ENCODE results near the gene OR5M3.

Gene OR5M3

DNA sequence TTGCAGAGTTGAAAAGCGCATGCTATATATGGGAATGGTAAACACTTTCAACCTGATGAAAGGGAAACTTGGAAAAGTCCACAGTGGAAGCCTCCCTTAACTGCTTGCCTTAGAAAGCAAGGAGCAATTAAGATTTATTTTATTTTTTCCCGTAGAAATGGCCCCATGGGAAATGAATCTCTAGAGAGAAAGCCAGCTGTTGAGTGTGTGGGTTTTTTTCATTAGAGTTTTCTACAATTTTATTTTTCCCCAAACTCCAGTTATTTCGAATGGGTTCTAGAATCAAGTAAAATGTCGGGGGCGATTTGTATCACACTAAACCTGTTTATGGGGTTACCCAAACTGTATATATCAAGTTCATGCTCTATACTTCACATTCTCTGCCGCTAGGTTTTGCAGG lies at the start of gene OR5M3:
TSS of gene OR5M3 (minus strand) at position 101 of the 400 bp plus-strand sequence. CDS start 2,855 bp downstream, outside the sequence.
- no peak for DNase-seq

DNA sequence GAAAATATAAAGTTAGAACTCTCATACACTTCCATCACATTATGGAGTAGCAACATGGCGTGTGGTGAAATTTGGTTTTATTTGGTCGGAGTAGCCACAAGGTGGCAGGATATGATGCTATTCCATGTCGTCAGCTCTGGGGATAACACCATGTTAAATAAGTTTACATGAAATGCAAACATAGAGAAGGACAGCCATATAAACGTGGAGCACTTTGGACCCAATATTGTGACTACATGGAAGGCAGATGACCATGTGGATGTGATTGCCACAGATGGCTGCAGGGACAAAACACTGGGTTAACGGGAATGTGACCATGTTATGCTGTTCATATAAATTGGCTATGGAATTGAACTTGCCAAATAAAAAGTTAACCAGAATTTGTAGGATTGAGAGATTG lies 48.9 kb upstream of the OR5M3 start:
- no peak for DNase-seq

DNA sequence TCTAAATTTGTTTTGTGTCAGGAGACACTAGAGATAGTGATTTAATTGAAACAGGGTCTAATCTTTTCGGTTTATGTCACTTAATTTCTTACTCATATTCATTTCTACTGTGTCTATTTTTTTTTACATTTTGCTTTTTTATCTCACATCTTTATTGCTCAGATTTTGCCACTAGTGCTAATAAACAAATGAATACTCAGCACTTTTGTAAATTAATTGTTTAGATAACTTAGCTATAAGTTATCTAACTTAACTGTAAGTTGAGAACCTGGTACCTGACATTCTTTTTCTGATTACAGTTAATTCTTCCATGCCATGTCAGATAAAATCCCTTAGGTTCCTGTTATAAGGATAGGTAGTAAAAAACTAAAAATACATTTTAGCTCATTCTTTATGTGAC lies 40.1 kb upstream of the OR5M3 start:
- no peak for DNase-seq

DNA sequence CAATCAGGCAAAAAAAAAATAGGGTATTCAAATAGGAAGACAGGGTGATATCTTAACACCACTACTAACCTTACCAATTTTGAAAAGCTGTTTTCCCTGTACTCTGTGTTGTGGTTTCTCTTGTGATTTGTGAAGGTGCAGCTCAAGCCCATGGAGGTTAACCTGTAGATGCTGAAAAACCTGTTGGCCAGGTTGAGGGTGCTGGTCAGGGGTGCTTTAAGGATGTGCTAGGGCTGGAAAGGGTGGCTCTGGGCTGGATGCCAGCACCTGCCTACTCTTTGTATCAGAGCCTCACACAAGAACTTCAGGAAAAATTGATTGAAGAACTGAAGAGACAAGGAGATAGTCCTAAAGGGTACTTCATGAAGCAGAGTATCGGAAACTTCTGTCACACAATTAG lies 36.3 kb upstream of the OR5M3 start:
- no peak for DNase-seq

DNA sequence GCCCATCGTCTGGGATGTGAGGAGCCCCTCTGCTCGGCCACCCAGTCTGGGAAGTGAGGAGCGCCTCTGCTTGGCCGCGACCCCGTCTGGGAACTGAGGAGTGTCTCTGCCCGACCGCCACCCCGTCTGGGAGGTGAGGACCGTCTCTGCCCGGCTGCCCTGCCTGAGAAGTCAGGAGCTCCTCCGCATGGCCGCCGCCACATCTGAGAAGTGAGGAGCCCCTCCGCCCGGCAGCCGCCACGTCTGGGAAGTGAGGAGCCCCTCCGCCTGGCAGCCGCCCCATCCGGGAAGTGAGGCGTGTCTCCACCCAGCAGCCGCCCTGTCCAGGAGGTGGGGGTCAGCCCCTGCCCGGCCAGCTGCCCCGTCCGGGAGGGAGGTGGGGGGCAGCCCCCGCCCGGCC lies 23.9 kb upstream of the OR5M3 start:
- no peak for DNase-seq

DNA sequence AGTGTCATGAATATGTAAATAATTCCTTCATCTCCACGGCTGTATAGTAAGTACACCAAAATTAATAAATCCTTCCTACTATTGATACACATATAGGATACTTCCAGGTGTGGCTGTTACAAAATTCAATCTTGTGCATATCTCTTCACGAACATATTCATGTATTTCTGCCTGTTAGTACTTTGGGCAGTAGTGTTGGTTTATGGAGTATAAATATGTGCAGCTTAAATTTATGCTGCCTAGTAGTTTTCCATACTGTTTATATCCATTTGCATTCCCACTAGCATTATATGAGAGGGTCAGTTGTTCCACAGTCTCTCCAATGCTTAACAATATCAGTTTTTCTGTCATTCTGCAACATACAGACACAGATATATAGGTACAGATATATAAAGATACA lies 22.0 kb upstream of the OR5M3 start:
- DNase-seq: no peak

DNA sequence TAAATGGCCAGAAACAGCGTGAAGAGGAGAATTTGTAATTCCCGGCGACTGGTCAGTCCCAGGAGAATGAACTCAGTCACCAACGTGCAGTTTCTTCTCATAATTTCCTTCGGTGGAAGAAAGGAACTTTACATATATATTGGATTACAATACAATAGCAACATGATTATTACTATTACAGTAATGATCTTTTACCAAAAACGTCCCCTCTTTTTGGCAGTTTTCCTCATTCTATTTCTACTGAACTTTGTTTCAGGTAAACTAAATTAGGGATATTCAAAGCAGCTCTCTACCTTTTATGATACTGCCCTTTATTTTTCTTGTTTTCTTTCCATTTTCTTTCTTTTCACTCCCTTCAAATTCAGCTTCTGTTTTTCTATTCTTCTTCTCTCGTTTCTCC lies 18.1 kb upstream of the OR5M3 start, which contains the start of gene OR5M8:
TSS of gene OR5M8 (minus strand) at position 101 of the 400 bp plus-strand sequence. CDS start at position 101, 0 bp downstream.
- DNase-seq: no peak

DNA sequence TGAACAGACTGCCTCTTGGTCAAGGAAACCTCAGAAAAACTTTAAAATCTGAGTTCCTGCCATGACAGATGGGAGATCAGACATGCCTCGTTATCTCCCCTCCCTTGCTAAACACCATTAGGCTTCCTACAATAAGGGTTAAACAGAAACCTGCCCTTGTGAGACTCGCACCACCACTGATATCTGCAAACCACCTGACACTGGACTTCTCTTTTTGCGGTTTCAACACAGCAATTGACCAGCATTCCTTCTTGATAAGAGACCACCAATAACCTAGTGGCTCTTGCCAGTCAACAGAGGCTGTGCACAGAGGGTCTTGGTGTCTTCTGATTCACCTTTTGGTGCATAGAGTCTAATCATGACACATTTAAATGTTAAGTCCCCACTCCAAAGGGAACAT lies 13.6 kb upstream of the OR5M3 start:
- DNase-seq: no peak

DNA sequence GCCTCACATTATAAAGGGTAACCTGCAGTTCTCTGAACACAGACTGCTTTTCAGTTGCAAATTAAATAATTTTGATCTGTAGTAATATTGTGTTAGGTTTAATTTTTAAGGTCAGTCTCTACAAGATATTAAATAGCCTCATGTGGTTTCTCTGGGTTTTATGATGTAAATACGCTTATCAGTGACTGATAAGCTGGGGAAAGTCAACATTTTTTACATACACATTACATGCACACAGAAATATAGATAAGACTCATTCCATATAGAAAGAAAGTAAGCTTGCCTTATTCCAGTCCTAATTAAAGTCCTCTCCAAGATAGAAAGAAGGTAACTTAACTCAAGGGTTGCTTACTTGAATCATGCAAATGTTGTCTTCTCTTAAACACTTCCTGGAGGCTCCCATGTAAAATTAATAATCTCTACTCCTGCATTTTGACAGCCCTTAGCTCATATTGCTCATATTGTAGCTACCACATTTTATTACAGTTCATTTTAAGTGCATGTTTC lies 1.6 kb upstream of the OR5M3 start:
- no peak for DNase-seq

DNA sequence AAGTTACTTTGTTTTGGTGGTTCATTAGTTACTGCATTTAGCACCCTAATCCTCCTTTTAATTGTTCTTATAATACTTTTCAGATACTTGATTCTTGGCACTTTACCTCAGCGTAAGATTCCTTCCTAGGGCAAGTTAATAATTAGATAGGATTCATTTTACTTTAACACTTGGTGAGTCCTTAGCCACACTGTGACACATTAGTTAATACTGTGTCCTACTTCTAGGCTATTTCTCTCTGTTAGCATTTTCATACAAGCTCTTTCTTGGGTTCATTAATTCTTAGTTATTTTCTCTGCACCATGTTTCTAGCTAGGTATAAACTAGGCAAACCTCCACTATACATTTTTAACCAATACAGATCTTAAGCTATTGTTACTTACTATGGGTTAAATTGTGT lies 16.1 kb downstream of the OR5M3 start:
- DNase-seq: no peak

DNA sequence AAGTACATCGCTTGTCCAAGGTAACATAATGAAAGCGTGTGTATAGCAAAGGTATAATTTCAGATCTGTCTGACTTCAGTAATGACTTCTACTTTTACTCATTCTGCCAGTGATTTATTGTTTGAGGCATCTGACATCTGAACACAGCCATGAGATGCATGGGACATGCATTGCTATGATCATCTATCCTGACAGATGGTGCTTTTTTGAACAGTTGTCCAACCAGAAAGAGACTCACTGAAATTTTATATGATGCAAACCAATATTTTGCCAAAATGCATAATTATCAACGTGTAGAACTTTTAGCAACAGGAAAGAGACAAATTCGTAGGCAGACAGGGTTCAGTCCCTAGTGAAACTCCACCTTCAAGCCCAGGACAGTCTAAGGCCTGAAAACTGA lies 19.6 kb downstream of the OR5M3 start:
- no peak for DNase-seq

Data from activated CD8-positive, alpha-beta memory T cell treated with anti-CD3 and anti-CD28 coated beads for 24 hours (primary cell).